Glomerular visceral epithelial cell (primary cell): ENCODE measurements around the gene MYH16.
"Not testable (repeated sequence)": the region's sequence is repeated elsewhere in the genome, so short reads cannot be mapped to it uniquely, and the experiment has no call there.

Experiments
- DNase-seq: peaks from one replicate; pipeline ENCODE4 v3.0.0-alpha.2; 2016; ENCODE audit errors: extremely low spot score

The MYH16 gene

GRCh38 chr7:99272476-99273045 is at the start of gene MYH16:
MYH16 (plus strand) TSS chr7:99272839.
- peak; percentile 42 for DNase-seq

DNA sequence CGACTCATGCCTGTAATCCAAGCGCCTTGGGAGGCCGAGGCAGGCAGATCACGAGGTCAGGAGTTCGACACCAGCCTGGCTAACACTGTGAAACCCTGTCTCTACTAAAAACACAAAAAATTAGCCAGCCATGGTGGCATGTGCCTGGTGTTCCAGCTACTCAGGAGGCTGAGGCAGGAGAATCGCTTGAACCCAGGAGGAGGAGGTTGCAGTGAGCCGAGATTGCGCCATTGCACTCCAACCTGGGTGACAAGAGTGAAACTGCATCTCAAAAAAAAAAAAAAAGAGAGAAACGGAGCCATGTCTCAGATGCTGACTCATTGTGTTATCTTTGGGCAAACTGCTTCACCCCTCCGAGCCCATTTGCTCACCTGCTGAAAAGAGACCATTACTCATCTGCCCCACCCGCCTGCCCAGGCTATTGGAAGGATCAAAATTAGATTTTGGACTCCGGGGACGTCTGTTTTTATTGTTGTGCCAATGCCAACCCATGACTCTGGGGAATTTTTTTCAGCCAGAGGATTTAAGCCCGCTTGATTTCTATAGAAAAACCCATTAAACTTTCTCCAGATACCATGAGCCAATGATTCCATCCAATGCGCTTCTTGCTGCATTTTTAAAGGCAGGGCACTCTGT is 48.3 kb upstream of the MYH16 start:
- DNase-seq = peak; percentile 52

- DNase-seq = no peak
Observed at GRCh38 chr7:99224899-99225265, 47.8 kb upstream of the MYH16 start.

DNA sequence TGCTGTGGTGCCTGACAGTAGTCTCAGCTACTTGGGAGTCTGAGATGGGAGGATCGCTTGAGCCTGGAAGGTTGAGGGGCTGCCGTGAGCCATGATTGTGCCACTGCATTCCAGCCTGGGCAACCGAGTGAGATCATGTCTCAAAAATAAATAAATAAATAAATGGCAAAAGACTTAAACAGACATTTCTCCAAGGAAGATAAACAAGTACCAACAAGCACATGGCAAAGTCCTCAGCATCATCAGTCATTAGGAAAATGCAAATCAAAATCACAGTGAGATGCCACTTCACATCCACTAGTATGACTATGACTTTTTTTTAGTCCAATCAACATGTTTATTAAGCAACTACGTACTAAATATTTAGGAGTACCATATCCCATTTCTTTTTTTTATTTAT is 43.4 kb upstream of the MYH16 start:
- no peak for DNase-seq

- no peak for DNase-seq
Observed at GRCh38 chr7:99232082-99232770, 40.4 kb upstream of the MYH16 start.

- not testable (repeated sequence) for DNase-seq
Observed at GRCh38 chr7:99232955-99233354, 39.7 kb upstream of the MYH16 start.

DNA sequence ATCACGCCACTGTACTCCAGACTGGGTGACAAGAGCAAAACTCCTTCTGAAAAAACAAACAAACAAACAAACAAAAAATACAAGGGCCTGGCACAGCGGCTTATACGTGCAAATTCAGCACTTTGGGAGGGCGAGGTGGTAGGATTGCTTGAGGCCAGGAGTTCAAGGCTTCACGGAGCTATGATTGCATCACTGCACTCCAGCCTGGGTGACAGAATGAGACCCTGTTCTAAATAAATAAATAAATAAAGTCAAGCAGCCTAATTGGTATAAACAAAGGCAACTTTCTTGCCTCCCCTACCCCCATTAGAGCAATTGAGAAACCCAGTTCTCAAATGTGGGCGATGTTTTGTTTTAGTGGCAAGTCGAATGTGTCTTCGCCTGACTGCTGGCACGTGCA is 38.5 kb upstream of the MYH16 start:
- no peak for DNase-seq

DNA sequence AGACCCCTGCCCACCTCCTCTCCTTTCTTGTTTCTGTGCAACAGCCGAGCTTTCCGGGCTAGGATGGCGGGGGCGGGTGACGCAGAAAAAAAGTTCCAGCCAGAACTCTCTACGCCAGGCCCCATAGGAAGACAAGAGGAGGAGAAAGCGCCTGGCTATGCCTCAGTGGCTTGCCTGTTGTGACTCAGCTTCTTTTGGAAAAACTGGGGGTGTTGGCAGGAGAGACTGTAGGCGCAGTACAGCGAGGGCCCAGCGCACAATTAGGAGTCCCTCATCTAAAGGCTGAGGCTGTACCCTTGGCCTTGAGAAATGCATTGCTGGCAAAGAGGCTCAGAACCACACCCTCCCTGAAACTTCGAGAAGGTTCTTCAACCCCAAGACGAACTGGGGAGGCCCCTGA is 36.7 kb upstream of the MYH16 start:
- no peak for DNase-seq

GRCh38 chr7:99237876-99238275 is 34.8 kb upstream of the MYH16 start:
- not testable (repeated sequence) for DNase-seq

- no peak for DNase-seq
Observed at GRCh38 chr7:99238558-99239341, 33.9 kb upstream of the MYH16 start.

- DNase-seq = no peak
Observed at GRCh38 chr7:99242682-99243081, 30.0 kb upstream of the MYH16 start.

DNA sequence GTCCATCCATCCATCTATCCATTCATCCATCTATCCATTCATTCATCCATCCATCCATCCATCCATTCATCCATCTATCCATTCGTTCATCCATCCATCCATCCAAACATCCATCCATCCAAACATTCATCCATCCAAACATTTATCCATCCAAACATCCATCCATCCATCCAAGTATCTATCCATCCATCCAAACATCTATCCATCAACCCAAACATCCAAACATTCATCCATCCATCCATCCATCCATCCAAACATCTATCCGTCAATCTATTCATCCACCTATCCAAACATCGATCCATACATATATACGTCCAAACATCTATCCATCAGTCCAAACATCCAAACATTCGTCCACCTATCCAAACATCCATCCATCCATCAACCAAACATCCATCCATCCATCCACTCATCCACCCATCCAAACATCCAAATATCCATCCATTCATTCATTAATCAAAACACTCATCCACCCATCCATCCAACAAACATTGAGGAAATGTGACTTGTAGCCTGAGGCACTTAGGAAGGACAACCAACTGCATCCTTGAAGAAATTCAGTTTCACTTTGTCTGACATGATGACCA is 28.8 kb upstream of the MYH16 start:
- no peak for DNase-seq

DNA sequence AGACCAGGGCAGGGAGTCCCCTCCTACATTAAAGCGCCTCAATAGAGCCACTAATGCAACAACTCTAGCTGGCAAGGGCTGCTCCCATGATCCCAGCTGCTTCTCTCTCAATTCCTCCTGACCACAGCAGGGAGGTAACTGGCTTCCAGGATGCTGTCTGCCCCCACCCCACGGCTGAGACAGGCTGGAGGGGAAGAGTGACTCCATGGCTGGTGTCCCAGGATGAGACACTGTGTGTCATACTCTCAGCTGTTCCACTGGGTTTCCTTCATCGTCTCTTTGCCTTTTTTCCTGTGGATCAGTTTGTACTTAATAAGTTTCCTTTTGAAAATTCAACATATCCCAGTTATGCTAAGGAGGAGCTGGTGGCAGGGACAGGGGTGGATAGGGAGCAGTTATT is 27.7 kb upstream of the MYH16 start:
- DNase-seq = peak; percentile 33

- no peak for DNase-seq
Observed at GRCh38 chr7:99248391-99249095, 24.1 kb upstream of the MYH16 start.

GRCh38 chr7:99249985-99250575 is 22.6 kb upstream of the MYH16 start:
- no peak for DNase-seq

- DNase-seq = no peak
Observed at GRCh38 chr7:99252166-99252895, 20.3 kb upstream of the MYH16 start.

- DNase-seq = no peak
Observed at GRCh38 chr7:99253369-99253768, 19.3 kb upstream of the MYH16 start.

- no peak for DNase-seq
Observed at GRCh38 chr7:99254390-99254789, 18.2 kb upstream of the MYH16 start.

DNA sequence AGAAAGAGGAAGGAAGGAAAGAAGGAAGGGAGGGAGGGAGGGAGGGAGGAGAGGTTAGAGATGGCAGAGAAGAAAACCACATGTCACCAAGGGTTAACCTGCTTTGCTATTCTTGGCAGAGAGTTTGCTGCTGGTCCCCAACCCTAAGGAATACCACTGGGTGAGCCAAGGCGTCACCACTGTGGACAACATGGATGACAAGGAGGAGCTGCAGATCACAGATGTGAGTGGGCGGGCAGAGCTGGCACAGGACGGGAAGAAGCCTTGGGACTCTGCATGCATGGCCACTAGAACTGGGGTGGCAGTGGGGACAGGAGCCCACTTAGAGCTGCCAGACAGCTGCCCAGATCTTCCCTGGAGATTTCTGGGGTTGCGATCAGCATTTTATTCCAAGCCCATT is 17.2 kb upstream of the MYH16 start:
- no peak for DNase-seq

- no peak for DNase-seq
Observed at GRCh38 chr7:99257065-99257464, 15.6 kb upstream of the MYH16 start.

- no peak for DNase-seq
Observed at GRCh38 chr7:99257675-99258074, 15.0 kb upstream of the MYH16 start.
